Measurements from ENCODE around the gene ASCL2. TPM values are rescaled to one million over a fixed set of nuclear protein-coding genes. Genes with fewer than 3 reads are reported as not detected.

ASCL2 gene
- total RNA-seq, 2 experiments from 2014 or later: 2.7 to 3.4 TPM

DNA sequence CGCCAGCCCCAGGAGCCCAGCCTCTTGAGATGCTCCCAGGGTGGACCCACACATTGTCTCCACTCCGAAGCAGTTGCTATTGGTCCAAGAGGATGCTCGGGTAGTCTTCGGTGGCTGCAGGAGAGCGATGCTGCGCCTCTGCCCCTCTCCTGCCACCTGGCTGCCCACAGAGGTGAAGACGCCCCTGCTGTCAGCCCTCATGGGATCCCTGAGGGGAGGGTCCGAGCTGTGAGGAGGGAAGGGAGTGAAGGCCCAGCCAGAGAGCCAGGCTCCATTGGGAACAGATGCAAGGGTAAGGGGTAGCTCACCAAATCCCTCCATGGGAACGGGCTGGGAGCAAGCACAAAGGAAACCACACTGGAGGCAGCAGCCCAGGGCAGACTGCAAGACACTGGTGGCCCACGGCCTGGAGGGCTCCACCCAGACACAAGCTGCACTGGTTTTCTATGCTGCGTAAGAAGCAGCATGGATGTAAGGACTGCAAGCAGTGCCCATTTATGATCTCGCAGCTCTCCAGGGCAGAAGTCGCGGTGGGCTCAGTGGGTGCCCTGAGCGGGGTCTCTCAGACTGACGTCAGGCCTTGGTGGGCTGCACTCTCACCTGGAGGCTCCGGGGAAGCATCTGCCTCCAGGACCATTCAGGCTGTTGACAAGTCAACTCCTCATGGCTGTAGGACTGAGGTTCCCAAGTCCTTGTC lies 47.1 kb upstream of the ASCL2 start:
- DNase-seq: no peak
- Mint-ChIP-seq H3K36me3 (ENCODE audit: low read depth) (no peaks in the 10 kb centered on the region), H3K27me3 (no peaks in the 10 kb centered on the region), H3K4me3 (no peak overlapping the region), H3K9me3 (no peaks in the 10 kb centered on the region), H3K27ac (peak overlapping the region; percentile 10), H3K4me1 (ENCODE audit: low read depth) (peaks cover 15% of the 10 kb centered on the region)
- intact Hi-C loops (cut with micrococcal nuclease): no loop called here
- TF ChIP-seq, protein P1, sequence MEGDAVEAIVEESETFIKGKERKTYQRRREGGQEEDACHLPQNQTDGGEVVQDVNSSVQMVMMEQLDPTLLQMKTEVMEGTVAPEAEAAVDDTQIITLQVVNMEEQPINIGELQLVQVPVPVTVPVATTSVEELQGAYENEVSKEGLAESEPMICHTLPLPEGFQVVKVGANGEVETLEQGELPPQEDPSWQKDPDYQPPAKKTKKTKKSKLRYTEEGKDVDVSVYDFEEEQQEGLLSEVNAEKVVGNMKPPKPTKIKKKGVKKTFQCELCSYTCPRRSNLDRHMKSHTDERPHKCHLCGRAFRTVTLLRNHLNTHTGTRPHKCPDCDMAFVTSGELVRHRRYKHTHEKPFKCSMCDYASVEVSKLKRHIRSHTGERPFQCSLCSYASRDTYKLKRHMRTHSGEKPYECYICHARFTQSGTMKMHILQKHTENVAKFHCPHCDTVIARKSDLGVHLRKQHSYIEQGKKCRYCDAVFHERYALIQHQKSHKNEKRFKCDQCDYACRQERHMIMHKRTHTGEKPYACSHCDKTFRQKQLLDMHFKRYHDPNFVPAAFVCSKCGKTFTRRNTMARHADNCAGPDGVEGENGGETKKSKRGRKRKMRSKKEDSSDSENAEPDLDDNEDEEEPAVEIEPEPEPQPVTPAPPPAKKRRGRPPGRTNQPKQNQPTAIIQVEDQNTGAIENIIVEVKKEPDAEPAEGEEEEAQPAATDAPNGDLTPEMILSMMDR (IDR thresholded peaks at IDR 0.05): no peak
- ChIA-PET POLR2A (interaction anchor here (0.7 to 1.1 kb wide), 4 partner anchors 12 to 198 kb away, joined by 3 to 4 read pairs (median 3); no protein-coding TSS in a partner anchor), CTCF (interaction anchor here (1.0 to 2.6 kb wide), 3 partner anchors 12 to 103 kb away, joined by 4 to 16 read pairs (median 5); no protein-coding TSS in a partner anchor)
- no peak for ATAC-seq

DNA sequence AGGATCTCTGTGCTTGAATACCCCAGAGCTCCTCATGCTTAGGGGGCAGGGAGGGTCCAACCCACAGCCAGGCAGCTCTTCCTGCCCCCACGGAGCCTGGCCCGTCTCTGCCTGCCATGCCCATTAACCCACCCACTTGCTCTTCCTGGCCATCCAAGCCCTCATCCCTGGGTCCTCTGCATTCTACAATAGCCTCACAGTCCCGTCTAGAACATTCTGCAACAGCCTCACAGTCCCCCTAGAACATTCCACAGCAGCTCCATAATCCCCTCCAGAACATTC lies 46.5 kb upstream of the ASCL2 start:
- Mint-ChIP-seq H3K36me3 (ENCODE audit: low read depth) (no peaks in the 10 kb centered on the region), H3K4me3 (no peak overlapping the region), H3K4me1 (ENCODE audit: low read depth) (peaks cover 15% of the 10 kb centered on the region), H3K9me3 (no peaks in the 10 kb centered on the region), H3K27me3 (no peaks in the 10 kb centered on the region), H3K27ac (peak overlapping the region; percentile 10)
- DNase-seq: no peak
- TF ChIP-seq, protein P1 (IDR thresholded peaks at IDR 0.05): no peak
- ChIA-PET CTCF (interaction anchor here (1.0 to 2.6 kb wide), 4 partner anchors 11 to 104 kb away, joined by 3 to 16 read pairs (median 4); partner anchors contain the start of gene TSSC4), POLR2A (interaction anchor here (0.9 kb wide), 1 partner anchor 98 kb away, joined by 4 read pairs; no protein-coding TSS in a partner anchor)
- intact Hi-C loops (cut with micrococcal nuclease): no loop called here
- no peak for ATAC-seq

DNA sequence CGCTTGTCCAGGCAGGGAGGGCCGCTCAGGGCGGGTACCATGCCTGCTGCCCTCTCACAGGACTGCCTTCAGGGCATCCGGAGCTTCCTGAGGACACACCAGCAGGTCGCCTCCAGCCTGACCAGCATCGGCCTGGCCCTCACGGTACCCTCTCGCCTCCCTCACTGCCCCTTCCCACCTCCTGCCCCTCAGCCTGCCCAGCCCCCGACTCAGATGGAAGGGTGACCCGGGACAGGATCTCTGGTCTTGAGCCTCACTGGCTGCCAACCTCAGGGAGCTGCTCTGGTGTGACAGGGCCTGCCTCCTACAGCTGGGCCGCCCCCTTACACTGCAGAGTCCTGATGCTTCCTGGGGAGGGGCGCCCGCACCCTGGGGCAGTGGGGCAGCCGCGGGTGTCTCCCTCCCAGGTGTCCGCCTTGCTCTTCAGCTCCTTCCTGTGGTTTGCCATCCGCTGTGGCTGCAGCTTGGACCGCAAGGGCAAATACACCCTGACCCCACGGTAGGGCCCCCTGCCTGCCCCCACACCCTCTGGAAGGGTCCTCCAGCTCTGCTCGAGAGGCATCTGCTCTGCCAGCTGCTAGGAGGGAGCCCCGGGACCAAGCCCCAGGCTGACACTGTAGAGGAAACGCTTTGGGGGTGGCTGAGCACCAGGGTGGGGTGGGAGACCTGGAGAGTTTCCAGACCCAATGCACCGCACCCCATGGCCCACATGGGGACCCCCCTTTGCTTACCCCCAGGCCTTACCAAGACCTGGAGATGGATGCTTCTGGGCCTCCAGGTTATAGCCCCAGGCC lies 46.0 kb upstream of the ASCL2 start:
- Mint-ChIP-seq H3K27ac (no peak overlapping the region), H3K4me1 (ENCODE audit: low read depth) (peaks cover 15% of the 10 kb centered on the region), H3K27me3 (no peaks in the 10 kb centered on the region), H3K36me3 (ENCODE audit: low read depth) (no peaks in the 10 kb centered on the region), H3K9me3 (no peaks in the 10 kb centered on the region), H3K4me3 (no peak overlapping the region)
- POLR2A ChIA-PET: interaction anchor here (0.9 kb wide), 1 partner anchor 98 kb away, joined by 4 read pairs; no protein-coding TSS in a partner anchor
- TF ChIP-seq, protein P1 (IDR thresholded peaks at IDR 0.05): no peak
- intact Hi-C loops (cut with micrococcal nuclease): no loop called here
- CTCF ChIA-PET: interaction anchor here (1.2 to 2.6 kb wide), 3 partner anchors 10 to 105 kb away, joined by 3 to 16 read pairs (median 4); partner anchors contain the start of gene TSSC4
- DNase-seq (no peak), ATAC-seq (no peak)

DNA sequence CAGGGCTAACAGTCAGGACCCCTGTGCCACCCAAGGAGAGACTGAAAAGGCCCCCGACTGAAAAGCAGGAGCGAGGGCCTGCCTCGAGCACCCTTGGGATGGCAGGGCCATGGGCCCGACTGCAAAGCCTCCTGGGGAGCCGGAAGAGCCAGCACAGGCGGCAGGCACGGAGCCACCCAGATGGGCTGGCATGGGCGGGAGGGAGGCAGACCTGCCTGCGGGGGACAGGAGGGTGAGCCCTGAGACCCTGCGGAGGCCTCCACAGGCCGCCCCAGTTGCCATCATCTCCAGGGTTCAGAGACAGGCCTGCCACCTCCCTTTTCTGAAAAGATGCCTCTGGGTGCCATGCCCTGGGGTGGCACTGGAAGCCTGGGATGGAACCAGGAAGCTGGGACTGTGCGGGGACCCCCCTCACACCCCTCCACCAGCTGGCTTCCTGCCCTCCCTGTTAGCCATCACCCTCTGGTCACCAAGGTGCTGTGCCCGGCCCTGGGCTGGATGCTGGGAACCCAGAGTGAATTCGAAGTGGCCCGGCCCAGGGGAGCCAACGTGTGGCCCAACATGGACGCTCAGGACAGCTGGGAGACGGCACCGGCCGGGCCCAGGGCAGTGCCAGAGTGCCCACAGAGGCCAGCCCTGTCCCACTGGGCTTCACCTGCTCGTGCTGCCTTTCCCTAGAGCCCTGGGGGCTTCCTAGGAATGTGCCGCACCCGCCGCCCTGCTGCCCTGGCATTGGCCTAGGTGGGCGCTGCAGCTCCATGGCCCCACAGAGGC lies 45.2 kb upstream of the ASCL2 start:
- Mint-ChIP-seq H3K27ac (no peak overlapping the region), H3K9me3 (no peaks in the 10 kb centered on the region), H3K36me3 (ENCODE audit: low read depth) (no peaks in the 10 kb centered on the region), H3K27me3 (no peaks in the 10 kb centered on the region), H3K4me3 (no peak overlapping the region), H3K4me1 (ENCODE audit: low read depth) (peaks cover 15% of the 10 kb centered on the region)
- ChIA-PET POLR2A (no interaction called here), CTCF (interaction anchor here (1.2 kb wide), 1 partner anchor 84 kb away, joined by 3 read pairs; the partner anchor contains the start of gene TSSC4)
- no peak for ATAC-seq
- no peak for DNase-seq
- TF ChIP-seq, protein P1 (IDR thresholded peaks at IDR 0.05): no peak
- intact Hi-C loops (cut with micrococcal nuclease): no loop called here

Measured in activated CD8-positive, alpha-beta T cell treated with anti-CD3 and anti-CD28 coated beads for 36 hours (primary cell).